OCI-LY1 (cell line): ENCODE data around the gene KLHDC7A.

ENCODE experiments used
- EZH2 ChIP-seq: fragments of 200-600 bp; sonication (generic), shearing (Covaris generic); IDR thresholded peaks from 2 replicates; pipeline ENCODE4 v1.8.0; 2017; ENCODE audit warnings: borderline replicate concordance, mixed run types, mild to moderate bottlenecking, antibody characterized with exemption, low read length, moderate library complexity, mixed read lengths
- TF ChIP-seq, protein P1 (sequence below): fragments of 200-600 bp; sonication (generic), shearing (Covaris generic); IDR thresholded peaks from 2 replicates; pipeline ENCODE4 v1.5.1; 2017; ENCODE audit warnings: mild to moderate bottlenecking, antibody characterized with exemption, low read length, moderate library complexity, mixed read lengths

DNA sequence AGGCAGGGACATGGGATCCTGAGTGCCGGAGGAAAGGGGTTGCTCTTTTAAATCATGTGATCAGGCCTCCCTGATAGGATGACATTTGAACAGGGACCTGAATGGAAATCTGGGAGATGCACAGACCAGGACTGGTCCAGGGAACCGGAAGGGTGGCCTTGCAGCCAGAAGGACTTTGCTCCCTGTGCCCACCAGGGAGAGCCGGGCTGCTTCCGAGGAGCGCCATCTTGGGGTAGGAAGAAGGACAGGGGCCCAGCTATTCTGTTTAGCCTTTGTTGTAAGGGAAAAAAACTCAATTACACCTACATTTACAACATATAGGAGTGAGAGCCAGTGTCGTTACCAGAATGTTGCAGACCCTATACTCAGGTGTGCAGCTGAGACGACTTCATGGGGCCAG is 5.5 kb downstream of the KLHDC7A start:
- no peak for TF ChIP-seq EZH2
- TF ChIP-seq, protein P1, sequence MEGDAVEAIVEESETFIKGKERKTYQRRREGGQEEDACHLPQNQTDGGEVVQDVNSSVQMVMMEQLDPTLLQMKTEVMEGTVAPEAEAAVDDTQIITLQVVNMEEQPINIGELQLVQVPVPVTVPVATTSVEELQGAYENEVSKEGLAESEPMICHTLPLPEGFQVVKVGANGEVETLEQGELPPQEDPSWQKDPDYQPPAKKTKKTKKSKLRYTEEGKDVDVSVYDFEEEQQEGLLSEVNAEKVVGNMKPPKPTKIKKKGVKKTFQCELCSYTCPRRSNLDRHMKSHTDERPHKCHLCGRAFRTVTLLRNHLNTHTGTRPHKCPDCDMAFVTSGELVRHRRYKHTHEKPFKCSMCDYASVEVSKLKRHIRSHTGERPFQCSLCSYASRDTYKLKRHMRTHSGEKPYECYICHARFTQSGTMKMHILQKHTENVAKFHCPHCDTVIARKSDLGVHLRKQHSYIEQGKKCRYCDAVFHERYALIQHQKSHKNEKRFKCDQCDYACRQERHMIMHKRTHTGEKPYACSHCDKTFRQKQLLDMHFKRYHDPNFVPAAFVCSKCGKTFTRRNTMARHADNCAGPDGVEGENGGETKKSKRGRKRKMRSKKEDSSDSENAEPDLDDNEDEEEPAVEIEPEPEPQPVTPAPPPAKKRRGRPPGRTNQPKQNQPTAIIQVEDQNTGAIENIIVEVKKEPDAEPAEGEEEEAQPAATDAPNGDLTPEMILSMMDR: peak; percentile 16; the same call in 1 of the 2 replicates
